HEK293 (cell line): ENCODE measurements around the gene PCDH1.

ENCODE experiments used
- CTCF ChIA-PET: fragments of 350-600 bp; formaldehyde crosslinking; extraction: SDS; loops from one replicate; lab custom pipeline; 2021; ENCODE audit warnings: antibody characterized with exemption; lab: Yijun Ruan, JAX
- POLR2A ChIA-PET: fragments of 300-600 bp; formaldehyde crosslinking; extraction: SDS; loops from one replicate; lab custom pipeline; 2020; ENCODE audit warnings: antibody characterized with exemption, inconsistent platforms; lab: Yijun Ruan, JAX
- H3K27ac ChIP-seq: fragments of 200-500 bp; sonication (Bioruptor generic); 2 replicates; pipeline ENCODE4 v1.5.1; 2014; ENCODE audit warnings: low read depth, low read length, control low read depth, inconsistent platforms; ENCODE audit errors: extremely low read depth
- H3K36me3 ChIP-seq, 2 experiments: fragments of 200-500 bp in 1 of 2; sonication (Bioruptor generic) in 1 of 2; 1 replicate in 1 of 2; 2 replicates in 1 of 2; pipeline ENCODE4 v1.5.1; 2014 to 2017; ENCODE audit warnings: inconsistent platforms in 2 of 2, low read length in 2 of 2; ENCODE audit not compliant: control insufficient read depth in 2 of 2, insufficient read depth in 1 of 2
- H3K4me1 ChIP-seq: fragments of 200-500 bp; sonication (Bioruptor generic); 2 replicates; pipeline ENCODE4 v1.5.1; 2014; ENCODE audit warnings: mild to moderate bottlenecking, low read length, inconsistent platforms; ENCODE audit not compliant: control insufficient read depth, insufficient read depth
- H3K4me3 ChIP-seq: 2 replicates; pipeline ENCODE4 v1.5.1; 2011; ENCODE audit warnings: low read depth, mild to moderate bottlenecking, control low read depth, low read length, moderate library complexity
- H3K9me3 ChIP-seq: fragments of 200-500 bp; sonication (Bioruptor generic); 2 replicates; pipeline ENCODE4 v1.5.1; 2014; ENCODE audit warnings: low read depth, low read length, inconsistent platforms; ENCODE audit not compliant: control insufficient read depth, insufficient read depth
- BCL11A ChIP-seq: fragments of 450-650 bp; formaldehyde crosslinking; IDR thresholded peaks from 2 replicates; pipeline ENCODE4 v1.5.1; 2016; ENCODE audit warnings: low read depth, missing biosample characterization, missing genetic modification characterization
- BCL11B ChIP-seq: fragments of 450-650 bp; formaldehyde crosslinking; IDR thresholded peaks from 2 replicates; pipeline ENCODE4 v1.5.1; 2016; ENCODE audit warnings: low read depth, missing biosample characterization, missing genetic modification characterization
- IKZF3 ChIP-seq: fragments of 450-650 bp; IDR thresholded peaks from 2 replicates; pipeline ENCODE4 v1.5.0; 2018; ENCODE audit warnings: missing biosample characterization, mild to moderate bottlenecking, missing genetic modification characterization, moderate library complexity
- KLF1 ChIP-seq: fragments of 450-650 bp; formaldehyde crosslinking; IDR thresholded peaks from 2 replicates; pipeline ENCODE4 v1.5.1; 2016; ENCODE audit warnings: missing biosample characterization, missing genetic modification characterization
- MZF1 ChIP-seq: fragments of 450-650 bp; formaldehyde crosslinking; IDR thresholded peaks from 2 replicates; pipeline ENCODE4 v1.5.1; 2017; ENCODE audit warnings: missing biosample characterization, missing genetic modification characterization, borderline replicate concordance
- YY2 ChIP-seq: fragments of 450-650 bp; formaldehyde crosslinking; IDR thresholded peaks from 2 replicates; pipeline ENCODE4 v1.5.1; 2016; ENCODE audit warnings: missing biosample characterization, missing genetic modification characterization
- ZBTB17 ChIP-seq: fragments of 450-650 bp; formaldehyde crosslinking; IDR thresholded peaks from 2 replicates; pipeline ENCODE4 v1.5.1; 2016; ENCODE audit warnings: missing biosample characterization, missing genetic modification characterization
- ZBTB20 ChIP-seq: fragments of 450-650 bp; formaldehyde crosslinking; IDR thresholded peaks from 2 replicates; pipeline ENCODE4 v1.5.1; 2016; ENCODE audit warnings: missing biosample characterization, missing genetic modification characterization
- ZBTB8A ChIP-seq: fragments of 450-650 bp; formaldehyde crosslinking; IDR thresholded peaks from 2 replicates; pipeline ENCODE4 v1.5.1; 2016; ENCODE audit warnings: missing biosample characterization, missing genetic modification characterization
- ZEB2 ChIP-seq: fragments of 450-650 bp; formaldehyde crosslinking; IDR thresholded peaks from 2 replicates; pipeline ENCODE4 v1.5.1; 2016; ENCODE audit warnings: missing biosample characterization, missing genetic modification characterization
- ZNF133 ChIP-seq: fragments of 450-650 bp; formaldehyde crosslinking; IDR thresholded peaks from 2 replicates; pipeline ENCODE4 v1.5.1; 2016; ENCODE audit warnings: missing biosample characterization, missing genetic modification characterization
- ZNF155 ChIP-seq: fragments of 450-650 bp; formaldehyde crosslinking; IDR thresholded peaks from 2 replicates; pipeline ENCODE4 v1.5.1; 2016; ENCODE audit warnings: missing biosample characterization, missing genetic modification characterization
- ZNF302 ChIP-seq: fragments of 450-650 bp; formaldehyde crosslinking; IDR thresholded peaks from 2 replicates; pipeline ENCODE4 v1.5.1; 2016; ENCODE audit warnings: missing biosample characterization, missing genetic modification characterization, low read depth
- ZNF335 ChIP-seq: fragments of 450-650 bp; formaldehyde crosslinking; conservative IDR thresholded peaks from 2 replicates; pipeline ENCODE4 v1.5.1; 2016; ENCODE audit warnings: missing biosample characterization, missing genetic modification characterization
- ZNF366 ChIP-seq: fragments of 450-650 bp; formaldehyde crosslinking; conservative IDR thresholded peaks from 2 replicates; pipeline ENCODE4 v1.5.1; 2016; ENCODE audit warnings: missing biosample characterization, missing genetic modification characterization
- ZNF510 ChIP-seq: fragments of 450-650 bp; formaldehyde crosslinking; IDR thresholded peaks from 2 replicates; pipeline ENCODE4 v1.5.1; 2018; ENCODE audit warnings: mild to moderate bottlenecking, missing genetic modification characterization, missing biosample characterization; ENCODE audit not compliant: insufficient replicate concordance
- ZNF530 ChIP-seq: fragments of 450-650 bp; formaldehyde crosslinking; IDR thresholded peaks from 2 replicates; pipeline ENCODE4 v1.5.1; 2016; ENCODE audit warnings: low read depth, missing biosample characterization, missing genetic modification characterization
- ZNF664 ChIP-seq: fragments of 450-650 bp; formaldehyde crosslinking; IDR thresholded peaks from 2 replicates; pipeline ENCODE4 v1.5.1; 2016; ENCODE audit warnings: missing biosample characterization, missing genetic modification characterization
- ZNF776 ChIP-seq: fragments of 450-650 bp; formaldehyde crosslinking; IDR thresholded peaks from 2 replicates; pipeline ENCODE4 v1.5.0; 2017; ENCODE audit warnings: missing biosample characterization, missing genetic modification characterization, borderline replicate concordance
- TF ChIP-seq, protein P1 (sequence below): fragments of 450-650 bp; formaldehyde crosslinking; IDR thresholded peaks from 2 replicates; pipeline ENCODE4 v1.5.1; 2016; ENCODE audit warnings: missing biosample characterization, missing genetic modification characterization
- TF ChIP-seq, protein P2 (sequence below): fragments of 450-650 bp; IDR thresholded peaks from 2 replicates; pipeline ENCODE4 v1.5.1; 2018; ENCODE audit warnings: missing biosample characterization, mild to moderate bottlenecking, missing genetic modification characterization
- TF ChIP-seq, protein P3 (sequence below): fragments of 450-650 bp; formaldehyde crosslinking; IDR thresholded peaks from 2 replicates; pipeline ENCODE4 v1.5.1; 2016; ENCODE audit warnings: missing biosample characterization, missing genetic modification characterization
- TF ChIP-seq, protein P4 (sequence below): fragments of 450-650 bp; formaldehyde crosslinking; IDR thresholded peaks from 2 replicates; pipeline ENCODE4 v1.5.1; 2016; ENCODE audit warnings: missing biosample characterization, missing genetic modification characterization, low read depth
- TF ChIP-seq, protein P5 (sequence below): fragments of 450-650 bp; IDR thresholded peaks from 2 replicates; pipeline ENCODE4 v1.5.1; 2018; ENCODE audit warnings: missing biosample characterization, missing genetic modification characterization
- TF ChIP-seq, protein P6 (sequence below): fragments of 450-650 bp; formaldehyde crosslinking; IDR thresholded peaks from 2 replicates; pipeline ENCODE4 v1.5.1; 2016; ENCODE audit warnings: missing biosample characterization, missing genetic modification characterization

PCDH1 gene

DNA sequence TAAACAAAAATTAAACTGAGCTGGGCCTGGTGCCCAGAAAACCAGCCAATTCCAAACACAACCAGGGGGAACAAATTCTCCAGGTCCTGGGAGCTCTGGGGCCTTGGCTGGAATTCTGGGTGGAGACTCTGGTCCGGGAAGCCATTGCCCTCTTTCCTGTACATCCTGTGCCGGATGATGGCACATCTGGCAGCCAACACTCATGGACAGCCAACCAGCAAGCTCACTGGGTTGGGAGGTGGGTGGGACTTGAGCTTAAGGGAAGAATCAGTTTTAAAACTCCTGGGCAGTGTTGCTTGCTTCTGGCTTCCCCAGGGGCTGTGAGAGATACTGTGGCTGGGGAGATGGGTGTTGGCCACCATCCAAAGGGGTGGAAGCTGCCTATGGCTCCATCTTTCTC is 56.1 kb downstream of the PCDH1 start:
- H3K27ac ChIP-seq: no peak overlapping the region

DNA sequence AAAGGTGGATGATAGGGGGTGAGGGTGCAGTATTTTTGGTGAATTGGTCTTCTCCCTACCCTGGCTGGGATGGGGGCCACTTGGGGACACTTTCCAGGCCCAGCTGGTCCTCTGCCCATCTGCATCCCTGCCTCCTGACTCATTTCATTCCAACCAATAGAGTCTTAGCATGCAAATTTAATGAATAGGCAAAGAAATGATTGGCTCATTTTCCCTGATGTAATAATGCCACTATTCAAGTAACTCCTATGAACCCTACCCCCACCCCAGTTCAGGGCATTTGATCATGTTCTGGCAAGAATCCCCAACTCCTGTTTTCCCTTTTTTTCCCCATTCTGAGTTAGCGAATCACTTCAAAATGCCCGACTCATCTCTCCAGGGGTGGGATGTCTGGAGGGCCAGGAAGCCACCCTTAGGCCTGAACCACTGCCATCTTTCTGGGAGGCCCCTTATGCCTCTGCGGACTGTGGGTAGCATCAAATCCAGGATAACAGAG is 56.7 kb downstream of the PCDH1 start:
- H3K4me3 ChIP-seq: no peak overlapping the region
- no peak overlapping the region for H3K27ac ChIP-seq
- TF ChIP-seq, protein P1, sequence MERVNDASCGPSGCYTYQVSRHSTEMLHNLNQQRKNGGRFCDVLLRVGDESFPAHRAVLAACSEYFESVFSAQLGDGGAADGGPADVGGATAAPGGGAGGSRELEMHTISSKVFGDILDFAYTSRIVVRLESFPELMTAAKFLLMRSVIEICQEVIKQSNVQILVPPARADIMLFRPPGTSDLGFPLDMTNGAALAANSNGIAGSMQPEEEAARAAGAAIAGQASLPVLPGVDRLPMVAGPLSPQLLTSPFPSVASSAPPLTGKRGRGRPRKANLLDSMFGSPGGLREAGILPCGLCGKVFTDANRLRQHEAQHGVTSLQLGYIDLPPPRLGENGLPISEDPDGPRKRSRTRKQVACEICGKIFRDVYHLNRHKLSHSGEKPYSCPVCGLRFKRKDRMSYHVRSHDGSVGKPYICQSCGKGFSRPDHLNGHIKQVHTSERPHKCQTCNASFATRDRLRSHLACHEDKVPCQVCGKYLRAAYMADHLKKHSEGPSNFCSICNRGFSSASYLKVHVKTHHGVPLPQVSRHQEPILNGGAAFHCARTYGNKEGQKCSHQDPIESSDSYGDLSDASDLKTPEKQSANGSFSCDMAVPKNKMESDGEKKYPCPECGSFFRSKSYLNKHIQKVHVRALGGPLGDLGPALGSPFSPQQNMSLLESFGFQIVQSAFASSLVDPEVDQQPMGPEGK: peak; percentile 56; the same call in 1 of the 2 replicates
- TF ChIP-seq KLF1 (tag by site-specific recombination): no peak
- TF ChIP-seq IKZF3 (tag by site-specific recombination): peak; percentile 63; the same call in 1 of the 2 replicates
- TF ChIP-seq, protein P2, sequence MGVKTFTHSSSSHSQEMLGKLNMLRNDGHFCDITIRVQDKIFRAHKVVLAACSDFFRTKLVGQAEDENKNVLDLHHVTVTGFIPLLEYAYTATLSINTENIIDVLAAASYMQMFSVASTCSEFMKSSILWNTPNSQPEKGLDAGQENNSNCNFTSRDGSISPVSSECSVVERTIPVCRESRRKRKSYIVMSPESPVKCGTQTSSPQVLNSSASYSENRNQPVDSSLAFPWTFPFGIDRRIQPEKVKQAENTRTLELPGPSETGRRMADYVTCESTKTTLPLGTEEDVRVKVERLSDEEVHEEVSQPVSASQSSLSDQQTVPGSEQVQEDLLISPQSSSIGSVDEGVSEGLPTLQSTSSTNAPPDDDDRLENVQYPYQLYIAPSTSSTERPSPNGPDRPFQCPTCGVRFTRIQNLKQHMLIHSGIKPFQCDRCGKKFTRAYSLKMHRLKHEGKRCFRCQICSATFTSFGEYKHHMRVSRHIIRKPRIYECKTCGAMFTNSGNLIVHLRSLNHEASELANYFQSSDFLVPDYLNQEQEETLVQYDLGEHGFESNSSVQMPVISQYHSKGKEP (tag by site-specific recombination): no peak
- peak; percentile 96 for TF ChIP-seq MZF1 (tag by site-specific recombination)
- peak; percentile 78 for TF ChIP-seq ZBTB17 (tag by site-specific recombination)
- TF ChIP-seq, protein P3, sequence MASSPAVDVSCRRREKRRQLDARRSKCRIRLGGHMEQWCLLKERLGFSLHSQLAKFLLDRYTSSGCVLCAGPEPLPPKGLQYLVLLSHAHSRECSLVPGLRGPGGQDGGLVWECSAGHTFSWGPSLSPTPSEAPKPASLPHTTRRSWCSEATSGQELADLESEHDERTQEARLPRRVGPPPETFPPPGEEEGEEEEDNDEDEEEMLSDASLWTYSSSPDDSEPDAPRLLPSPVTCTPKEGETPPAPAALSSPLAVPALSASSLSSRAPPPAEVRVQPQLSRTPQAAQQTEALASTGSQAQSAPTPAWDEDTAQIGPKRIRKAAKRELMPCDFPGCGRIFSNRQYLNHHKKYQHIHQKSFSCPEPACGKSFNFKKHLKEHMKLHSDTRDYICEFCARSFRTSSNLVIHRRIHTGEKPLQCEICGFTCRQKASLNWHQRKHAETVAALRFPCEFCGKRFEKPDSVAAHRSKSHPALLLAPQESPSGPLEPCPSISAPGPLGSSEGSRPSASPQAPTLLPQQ (tag by site-specific recombination): peak; percentile 32; the same call in 1 of the 2 replicates
- TF ChIP-seq, protein P4, sequence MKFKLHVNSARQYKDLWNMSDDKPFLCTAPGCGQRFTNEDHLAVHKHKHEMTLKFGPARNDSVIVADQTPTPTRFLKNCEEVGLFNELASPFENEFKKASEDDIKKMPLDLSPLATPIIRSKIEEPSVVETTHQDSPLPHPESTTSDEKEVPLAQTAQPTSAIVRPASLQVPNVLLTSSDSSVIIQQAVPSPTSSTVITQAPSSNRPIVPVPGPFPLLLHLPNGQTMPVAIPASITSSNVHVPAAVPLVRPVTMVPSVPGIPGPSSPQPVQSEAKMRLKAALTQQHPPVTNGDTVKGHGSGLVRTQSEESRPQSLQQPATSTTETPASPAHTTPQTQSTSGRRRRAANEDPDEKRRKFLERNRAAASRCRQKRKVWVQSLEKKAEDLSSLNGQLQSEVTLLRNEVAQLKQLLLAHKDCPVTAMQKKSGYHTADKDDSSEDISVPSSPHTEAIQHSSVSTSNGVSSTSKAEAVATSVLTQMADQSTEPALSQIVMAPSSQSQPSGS (tag by site-specific recombination): peak; percentile 29; the same call in 1 of the 2 replicates
- TF ChIP-seq ZNF155 (tag by site-specific recombination): no peak
- peak; percentile 40; the same call in 1 of the 2 replicates for TF ChIP-seq ZNF366
- no peak for TF ChIP-seq BCL11A (tag by site-specific recombination)
- TF ChIP-seq, protein P5, sequence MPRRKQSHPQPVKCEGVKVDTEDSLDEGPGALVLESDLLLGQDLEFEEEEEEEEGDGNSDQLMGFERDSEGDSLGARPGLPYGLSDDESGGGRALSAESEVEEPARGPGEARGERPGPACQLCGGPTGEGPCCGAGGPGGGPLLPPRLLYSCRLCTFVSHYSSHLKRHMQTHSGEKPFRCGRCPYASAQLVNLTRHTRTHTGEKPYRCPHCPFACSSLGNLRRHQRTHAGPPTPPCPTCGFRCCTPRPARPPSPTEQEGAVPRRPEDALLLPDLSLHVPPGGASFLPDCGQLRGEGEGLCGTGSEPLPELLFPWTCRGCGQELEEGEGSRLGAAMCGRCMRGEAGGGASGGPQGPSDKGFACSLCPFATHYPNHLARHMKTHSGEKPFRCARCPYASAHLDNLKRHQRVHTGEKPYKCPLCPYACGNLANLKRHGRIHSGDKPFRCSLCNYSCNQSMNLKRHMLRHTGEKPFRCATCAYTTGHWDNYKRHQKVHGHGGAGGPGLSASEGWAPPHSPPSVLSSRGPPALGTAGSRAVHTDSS: no peak
- TF ChIP-seq ZNF510: no peak
- TF ChIP-seq ZNF530: no peak
- TF ChIP-seq ZNF302 (tag by site-specific recombination): no peak
- no peak for TF ChIP-seq ZNF664 (tag by site-specific recombination)
- 0 out of 2 replicates have a peak, but pooled peaks have one; percentile 38 for TF ChIP-seq ZEB2 (tag by site-specific recombination)
- no peak for TF ChIP-seq ZBTB8A (tag by site-specific recombination)
- TF ChIP-seq, protein P6, sequence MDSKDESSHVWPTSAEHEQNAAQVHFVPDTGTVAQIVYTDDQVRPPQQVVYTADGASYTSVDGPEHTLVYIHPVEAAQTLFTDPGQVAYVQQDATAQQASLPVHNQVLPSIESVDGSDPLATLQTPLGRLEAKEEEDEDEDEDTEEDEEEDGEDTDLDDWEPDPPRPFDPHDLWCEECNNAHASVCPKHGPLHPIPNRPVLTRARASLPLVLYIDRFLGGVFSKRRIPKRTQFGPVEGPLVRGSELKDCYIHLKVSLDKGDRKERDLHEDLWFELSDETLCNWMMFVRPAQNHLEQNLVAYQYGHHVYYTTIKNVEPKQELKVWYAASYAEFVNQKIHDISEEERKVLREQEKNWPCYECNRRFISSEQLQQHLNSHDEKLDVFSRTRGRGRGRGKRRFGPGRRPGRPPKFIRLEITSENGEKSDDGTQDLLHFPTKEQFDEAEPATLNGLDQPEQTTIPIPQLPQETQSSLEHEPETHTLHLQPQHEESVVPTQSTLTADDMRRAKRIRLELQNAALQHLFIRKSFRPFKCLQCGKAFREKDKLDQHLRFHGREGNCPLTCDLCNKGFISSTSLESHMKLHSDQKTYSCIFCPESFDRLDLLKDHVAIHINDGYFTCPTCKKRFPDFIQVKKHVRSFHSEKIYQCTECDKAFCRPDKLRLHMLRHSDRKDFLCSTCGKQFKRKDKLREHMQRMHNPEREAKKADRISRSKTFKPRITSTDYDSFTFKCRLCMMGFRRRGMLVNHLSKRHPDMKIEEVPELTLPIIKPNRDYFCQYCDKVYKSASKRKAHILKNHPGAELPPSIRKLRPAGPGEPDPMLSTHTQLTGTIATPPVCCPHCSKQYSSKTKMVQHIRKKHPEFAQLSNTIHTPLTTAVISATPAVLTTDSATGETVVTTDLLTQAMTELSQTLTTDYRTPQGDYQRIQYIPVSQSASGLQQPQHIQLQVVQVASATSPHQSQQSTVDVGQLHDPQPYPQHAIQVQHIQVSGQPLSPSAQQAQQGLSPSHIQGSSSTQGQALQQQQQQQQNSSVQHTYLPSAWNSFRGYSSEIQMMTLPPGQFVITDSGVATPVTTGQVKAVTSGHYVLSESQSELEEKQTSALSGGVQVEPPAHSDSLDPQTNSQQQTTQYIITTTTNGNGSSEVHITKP: peak; percentile 13; the same call in 1 of the 2 replicates

More for the DNA sequence above, 56.1 kb downstream of the PCDH1 start:
- Histone ChIP-seq H3K4me3 (no peak overlapping the region), H3K9me3 (no peaks in the 10 kb centered on the region), H3K36me3 (no peaks in the 10 kb centered on the region), H3K4me1 (no peaks in the 10 kb centered on the region)
- POLR2A ChIA-PET: interaction anchor here (0.6 kb wide), 1 partner anchor 149 kb away, joined by 4 read pairs; no protein-coding TSS in a partner anchor
- TF ChIP-seq ZNF776 (tag by site-specific recombination) (no peak), ZNF133 (tag by site-specific recombination) (no peak), ZBTB8A (tag by site-specific recombination) (no peak), BCL11B (tag by site-specific recombination) (no peak), ZBTB20 (tag by site-specific recombination) (no peak), ZNF335 (tag by site-specific recombination) (peak; percentile 30), YY2 (0 out of 2 replicates have a peak, but pooled peaks have one; percentile 12)
- CTCF ChIA-PET: interaction anchor here (0.7 to 1.9 kb wide), 7 partner anchors 8 to 153 kb away, joined by 3 to 12 read pairs (median 4); partner anchors contain the start of gene PCDH1

More for the DNA sequence above, 56.7 kb downstream of the PCDH1 start:
- ChIA-PET CTCF (interaction anchor here (0.7 to 1.9 kb wide), 6 partner anchors 8 to 139 kb away, joined by 3 to 12 read pairs (median 6); partner anchors contain the start of gene PCDH1), POLR2A (no interaction called here)
- Histone ChIP-seq H3K36me3 (no peaks in the 10 kb centered on the region), H3K4me1 (no peaks in the 10 kb centered on the region), H3K9me3 (no peaks in the 10 kb centered on the region)
